GM12878 (cell line): ENCODE measurements around the gene CAPN7. TPM values are rescaled to one million over a fixed set of nuclear protein-coding genes. Genes with fewer than 3 reads are reported as not detected.

Experiments
- ASH2L ChIP-seq: fragments of 300-600, 200-600 bp; sonication (generic); IDR thresholded peaks from 2 replicates; pipeline ENCODE4 v1.6.1; 2017; ENCODE audit warnings: low read depth, mild to moderate bottlenecking, borderline replicate concordance
- BMI1 ChIP-seq: fragments of 450-650 bp; IDR thresholded peaks from 2 replicates; pipeline ENCODE4 v1.6.1; 2016; ENCODE audit warnings: mild to moderate bottlenecking, moderate library complexity, borderline replicate concordance
- CHD4 ChIP-seq: fragments of 200-600 bp; sonication (generic); IDR thresholded peaks from 2 replicates; pipeline ENCODE4 v1.6.1; 2016; ENCODE audit warnings: mild to moderate bottlenecking
- CREM ChIP-seq: IDR thresholded peaks from 2 replicates; pipeline ENCODE4 v1.6.1; 2014; ENCODE audit warnings: antibody characterized with exemption, low read depth
- E2F8 ChIP-seq: fragments of 450-650 bp; IDR thresholded peaks from 2 replicates; pipeline ENCODE4 v1.6.1; 2018; ENCODE audit warnings: mild to moderate bottlenecking, low read depth, moderate library complexity; ENCODE audit not compliant: partially characterized antibody
- EED ChIP-seq: sonication (generic); IDR thresholded peaks from 2 replicates; pipeline ENCODE4 v1.6.1; 2016; ENCODE audit warnings: antibody characterized with exemption, low read depth
- ELK1 ChIP-seq: IDR thresholded peaks from 2 replicates; pipeline ENCODE4 v1.6.1; 2012; ENCODE audit warnings: low read depth, low read length, improper control_type of control experiment
- EZH2 ChIP-seq: IDR thresholded peaks from 2 replicates; pipeline ENCODE4 v1.6.1; 2012; ENCODE audit warnings: low read depth, mild to moderate bottlenecking, control low read depth, inconsistent platforms, low read length, borderline replicate concordance; ENCODE audit not compliant: control insufficient read depth
- FOXK2 ChIP-seq: fragments of 450-650 bp; IDR thresholded peaks from 2 replicates; pipeline ENCODE4 v1.6.1; 2017; ENCODE audit warnings: mild to moderate bottlenecking, moderate library complexity
- MTA3 ChIP-seq: IDR thresholded peaks from 2 replicates; pipeline ENCODE4 v1.6.1; 2012; ENCODE audit warnings: low read length, inconsistent platforms, borderline replicate concordance
- NFYB ChIP-seq: IDR thresholded peaks from 2 replicates; pipeline ENCODE4 v1.6.1; 2011; ENCODE audit warnings: low read depth, mild to moderate bottlenecking, low read length, improper control_type of control experiment, moderate library complexity; ENCODE audit not compliant: insufficient read depth
- POLR2A ChIP-seq: IDR thresholded peaks from 2 replicates; pipeline ENCODE4 v1.6.1; 2011; ENCODE audit warnings: low read depth, mild to moderate bottlenecking, low read length
- POU2F2 ChIP-seq: IDR thresholded peaks from 3 replicates; pipeline ENCODE4 v1.6.1; 2011; ENCODE audit warnings: low read depth, mild to moderate bottlenecking, low read length, borderline replicate concordance
- RAD51 ChIP-seq: fragments of 450-650 bp; IDR thresholded peaks from 2 replicates; pipeline ENCODE4 v1.6.1; 2016; ENCODE audit warnings: moderate library complexity, mild to moderate bottlenecking, inconsistent platforms
- SKIL ChIP-seq: fragments of 450-650 bp; IDR thresholded peaks from 2 replicates; pipeline ENCODE4 v1.6.1; 2017; ENCODE audit warnings: mild to moderate bottlenecking, low read depth, inconsistent platforms; ENCODE audit not compliant: poor library complexity, severe bottlenecking
- SMAD5 ChIP-seq: IDR thresholded peaks from 2 replicates; pipeline ENCODE4 v1.6.1; 2016; ENCODE audit warnings: antibody characterized with exemption, low read depth
- SMARCA5 ChIP-seq: fragments of 450-650 bp; IDR thresholded peaks from 2 replicates; pipeline ENCODE4 v1.6.1; 2017; ENCODE audit warnings: mild to moderate bottlenecking
- ZNF207 ChIP-seq: fragments of 450-650 bp; IDR thresholded peaks from 2 replicates; pipeline ENCODE4 v1.6.1; 2014; ENCODE audit warnings: antibody characterized with exemption, mild to moderate bottlenecking, borderline replicate concordance
- ZNF384 ChIP-seq: IDR thresholded peaks from 2 replicates; pipeline ENCODE4 v1.6.1; 2012; ENCODE audit warnings: low read depth, mild to moderate bottlenecking, low read length, improper control_type of control experiment, borderline replicate concordance
- ZNF687 ChIP-seq: fragments of 450-650 bp; IDR thresholded peaks from 2 replicates; pipeline ENCODE4 v1.6.1; 2017; ENCODE audit warnings: mild to moderate bottlenecking, moderate library complexity
- ZSCAN29 ChIP-seq: fragments of 450-650 bp; IDR thresholded peaks from 2 replicates; pipeline ENCODE4 v1.6.1; 2017; ENCODE audit warnings: mild to moderate bottlenecking, moderate library complexity
- polyA plus RNA-seq, 11 experiments: library from polyadenylated mRNA; depleted of rRNA in 4 of 11; unstranded in 6 of 11; stranded (reverse) in 5 of 11; fragments of >200 nt; fragmentation: Nextera tagmentation in 4 of 11; fragmentation: Illumina TruSeq in 1 of 11; extraction: Ambion mirVana in 4 of 11; extraction: Trizol in 1 of 11; gene quantifications; 1 replicate in 1 of 11; 2 replicates in 10 of 11; pipeline versions ENCODE4 v1.2.1 to v1.2.3, GENCODE V29; 2011 to 2016; ENCODE audit warnings: inconsistent platforms in 2 of 11, missing spikeins in 2 of 11, low read depth in 1 of 11
- total RNA-seq, 4 experiments: library from RNA; depleted of rRNA in 3 of 4; stranded (reverse); fragments of >200 nt in 3 of 4; fragmentation: Illumina TruSeq in 1 of 4; extraction: Trizol in 1 of 4; gene quantifications; 2 replicates each; pipeline versions ENCODE4 v1.2.1 to v1.2.3, GENCODE V29; 2013 to 2021

The CAPN7 gene
- total and polyA plus RNA-seq, 10 of the 15 experiments (the other 5 are each of a cell fraction or from before 2014, with no cell fraction given): 5.3 to 27.0 (median 18.2) TPM

- TF ChIP-seq E2F8: no peak
- no peak for TF ChIP-seq ZSCAN29
- TF ChIP-seq SKIL: peak; percentile 64
- 0 out of 2 replicates have a peak, but pooled peaks have one; percentile 15 for TF ChIP-seq ELK1
- TF ChIP-seq NFYB: peak; percentile 19; the same call in 1 of the 2 replicates
- TF ChIP-seq SMARCA5: peak; percentile 61; the same call in 1 of the 2 replicates
- TF ChIP-seq ZNF687: peak; percentile 93
- no peak for TF ChIP-seq MTA3
- TF ChIP-seq ASH2L: no peak
- TF ChIP-seq CREM: peak; percentile 47; the same call in 1 of the 2 replicates
- TF ChIP-seq EED: no peak
- no peak for TF ChIP-seq SMAD5
- peak; percentile 92 for TF ChIP-seq RAD51
- TF ChIP-seq POU2F2: peak; percentile 73; the same call in 2 of the 3 replicates
- TF ChIP-seq CHD4: no peak
- TF ChIP-seq ZNF384: peak; percentile 54
- no peak for TF ChIP-seq FOXK2
- no peak for TF ChIP-seq EZH2
- TF ChIP-seq POLR2A: peak; percentile 95
- TF ChIP-seq BMI1: no peak
- TF ChIP-seq ZNF207: peak; percentile 81; the same call in 1 of the 2 replicates
Measured at GRCh38 chr3:15205934-15206661, at the start of gene CAPN7 (continued).
